Glutamatergic neuron (in vitro differentiated cells): ENCODE results near the gene HCN2. TPM values are rescaled to one million over a fixed set of nuclear protein-coding genes. Genes with fewer than 3 reads are reported as not detected.
"Not testable (repeated sequence)": the region's sequence is repeated elsewhere in the genome, so short reads cannot be mapped to it uniquely, and the experiment has no call there.

Source experiments
- DNase-seq: peaks from one replicate; pipeline ENCODE4 v3.0.0; 2022
- H3K27ac Mint-ChIP-seq: one replicate; pipeline ENCODE4 v1.8.0; 2020; ENCODE audit warnings: mild to moderate bottlenecking, mixed read lengths, inconsistent platforms; ENCODE audit not compliant: unreplicated experiment
- H3K27me3 Mint-ChIP-seq: one replicate; pipeline ENCODE4 v1.8.0; 2020; ENCODE audit warnings: mild to moderate bottlenecking, moderate library complexity, mixed read lengths, inconsistent platforms; ENCODE audit not compliant: unreplicated experiment
- H3K36me3 Mint-ChIP-seq: one replicate; pipeline ENCODE4 v1.8.0; 2020; ENCODE audit warnings: mild to moderate bottlenecking, mixed read lengths, inconsistent platforms; ENCODE audit not compliant: unreplicated experiment
- H3K4me1 Mint-ChIP-seq: one replicate; pipeline ENCODE4 v1.8.0; 2020; ENCODE audit warnings: mild to moderate bottlenecking, low read depth, mixed read lengths, inconsistent platforms; ENCODE audit not compliant: unreplicated experiment
- H3K4me3 Mint-ChIP-seq: one replicate; pipeline ENCODE4 v1.8.0; 2020; ENCODE audit warnings: mild to moderate bottlenecking, mixed read lengths, inconsistent platforms; ENCODE audit not compliant: unreplicated experiment
- H3K9me3 Mint-ChIP-seq: one replicate; pipeline ENCODE4 v1.8.0; 2020; ENCODE audit warnings: mild to moderate bottlenecking, moderate library complexity, mixed read lengths, inconsistent platforms; ENCODE audit not compliant: unreplicated experiment
- total RNA-seq: library from RNA; stranded (reverse); fragmentation: NEBNext Ultra II Directional; extraction: Animal tissue kit (Norgen Biotek cat#: 25700); gene quantifications from one replicate; pipeline ENCODE4 v1.2.1, GENCODE V29; 2021; ENCODE audit not compliant: unreplicated experiment
- TF ChIP-seq, protein P1 (sequence below): fragments of 200-600 bp; sonication (generic); IDR thresholded peaks from one replicate; pipeline ENCODE4 v1.5.0; 2021; ENCODE audit not compliant: partially characterized antibody, unreplicated experiment

The HCN2 gene
- total RNA-seq, 1 donor from 2014 or later = 33.2 TPM

- TF ChIP-seq, protein P1, sequence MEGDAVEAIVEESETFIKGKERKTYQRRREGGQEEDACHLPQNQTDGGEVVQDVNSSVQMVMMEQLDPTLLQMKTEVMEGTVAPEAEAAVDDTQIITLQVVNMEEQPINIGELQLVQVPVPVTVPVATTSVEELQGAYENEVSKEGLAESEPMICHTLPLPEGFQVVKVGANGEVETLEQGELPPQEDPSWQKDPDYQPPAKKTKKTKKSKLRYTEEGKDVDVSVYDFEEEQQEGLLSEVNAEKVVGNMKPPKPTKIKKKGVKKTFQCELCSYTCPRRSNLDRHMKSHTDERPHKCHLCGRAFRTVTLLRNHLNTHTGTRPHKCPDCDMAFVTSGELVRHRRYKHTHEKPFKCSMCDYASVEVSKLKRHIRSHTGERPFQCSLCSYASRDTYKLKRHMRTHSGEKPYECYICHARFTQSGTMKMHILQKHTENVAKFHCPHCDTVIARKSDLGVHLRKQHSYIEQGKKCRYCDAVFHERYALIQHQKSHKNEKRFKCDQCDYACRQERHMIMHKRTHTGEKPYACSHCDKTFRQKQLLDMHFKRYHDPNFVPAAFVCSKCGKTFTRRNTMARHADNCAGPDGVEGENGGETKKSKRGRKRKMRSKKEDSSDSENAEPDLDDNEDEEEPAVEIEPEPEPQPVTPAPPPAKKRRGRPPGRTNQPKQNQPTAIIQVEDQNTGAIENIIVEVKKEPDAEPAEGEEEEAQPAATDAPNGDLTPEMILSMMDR = no peak
- H3K36me3 Mint-ChIP-seq = no peaks in the 10 kb centered on the region
Measured at GRCh38 chr19:618674-619285, 29.1 kb downstream of the HCN2 start.

GRCh38 chr19:619286-620002, 29.8 kb downstream of the HCN2 start:
- TF ChIP-seq, protein P1 = no peak
- no peak for DNase-seq
- Mint-ChIP-seq H3K4me1 (no peaks in the 10 kb centered on the region), H3K9me3 (peaks cover 8% of the 10 kb centered on the region), H3K27me3 (peaks cover 14% of the 10 kb centered on the region), H3K27ac (no peak overlapping the region), H3K4me3 (no peak overlapping the region), H3K36me3 (no peaks in the 10 kb centered on the region)

More at GRCh38 chr19:618674-619285, 29.1 kb downstream of the HCN2 start:
- Mint-ChIP-seq H3K27me3 (peaks cover 8% of the 10 kb centered on the region), H3K9me3 (peaks cover 9% of the 10 kb centered on the region), H3K27ac (no peak overlapping the region), H3K4me3 (no peak overlapping the region), H3K4me1 (no peaks in the 10 kb centered on the region)
- no peak for DNase-seq

DNA sequence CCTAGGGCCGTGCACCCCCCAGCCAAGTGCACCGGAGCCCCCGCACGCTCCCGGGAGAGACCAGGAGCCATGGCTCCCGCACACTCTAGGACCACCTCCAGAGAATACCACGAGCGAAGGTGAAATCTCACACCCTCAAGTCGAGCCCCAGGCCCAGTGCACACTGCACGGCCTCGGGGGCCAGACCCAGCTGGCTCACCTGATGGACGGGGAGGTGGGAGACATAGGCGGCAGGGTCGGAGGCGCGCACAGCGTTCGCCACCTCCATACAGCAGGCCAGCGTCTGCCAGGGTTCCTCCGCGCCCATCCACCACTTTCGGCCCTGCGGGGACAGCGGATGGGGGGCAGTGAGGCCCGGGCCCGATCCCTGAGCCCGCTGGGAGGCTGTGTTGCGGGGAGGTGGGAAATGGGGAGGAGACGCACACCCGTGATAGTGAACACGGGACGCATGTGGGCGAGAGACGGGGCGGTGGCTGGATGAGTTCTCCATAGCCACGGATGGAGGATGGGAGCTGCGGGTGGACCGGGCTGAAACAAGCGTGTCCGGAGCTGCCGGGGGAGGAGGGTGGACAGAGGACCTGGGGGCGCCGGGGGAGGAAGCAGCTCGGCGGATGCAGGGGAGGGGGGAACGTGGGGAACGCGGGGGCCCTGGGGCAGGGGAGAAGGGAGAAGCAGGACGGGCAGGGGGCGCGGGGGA, 30.6 kb downstream of the HCN2 start:
- H3K4me3 Mint-ChIP-seq = no peak overlapping the region
- H3K4me1 Mint-ChIP-seq = peaks cover under 1% of the 10 kb centered on the region
- peaks cover 4% of the 10 kb centered on the region for H3K9me3 Mint-ChIP-seq
- H3K27me3 Mint-ChIP-seq = peaks cover 14% of the 10 kb centered on the region
- peaks cover 1% of the 10 kb centered on the region for H3K36me3 Mint-ChIP-seq
- DNase-seq = no peak
- no peak overlapping the region for H3K27ac Mint-ChIP-seq
- TF ChIP-seq, protein P1 = no peak

GRCh38 chr19:621191-621590, 31.5 kb downstream of the HCN2 start:
- not testable (repeated sequence) for DNase-seq, H3K4me1 Mint-ChIP-seq, H3K9me3 Mint-ChIP-seq, H3K4me3 Mint-ChIP-seq, H3K27ac Mint-ChIP-seq, H3K36me3 Mint-ChIP-seq
- peaks cover 10% of the 10 kb centered on the region for H3K27me3 Mint-ChIP-seq

DNA sequence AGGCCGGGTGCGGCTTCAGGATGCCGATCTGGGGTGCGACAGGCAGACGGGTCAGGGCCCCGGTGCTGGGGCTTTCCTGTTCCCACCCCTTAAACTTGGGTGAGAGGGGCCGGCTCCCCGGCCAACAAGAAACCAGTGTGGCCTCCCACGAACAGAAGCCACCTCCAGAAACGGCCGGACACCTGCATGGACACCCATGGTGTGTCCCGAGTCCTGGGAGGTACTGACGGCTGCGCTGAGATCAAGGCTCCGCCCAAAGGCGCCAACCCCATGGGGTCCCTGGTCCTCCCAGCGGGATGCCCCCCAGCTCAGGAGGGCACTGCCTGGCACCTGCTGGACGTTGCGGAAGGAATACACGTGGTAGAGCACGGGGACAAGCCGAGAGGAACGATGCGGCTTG, 32.1 kb downstream of the HCN2 start:
- H3K27ac Mint-ChIP-seq = no peak overlapping the region
- TF ChIP-seq, protein P1 = no peak
- H3K9me3 Mint-ChIP-seq = peaks cover 6% of the 10 kb centered on the region
- peaks cover 5% of the 10 kb centered on the region for H3K36me3 Mint-ChIP-seq
- peaks cover 3% of the 10 kb centered on the region for H3K4me1 Mint-ChIP-seq
- no peak overlapping the region for H3K4me3 Mint-ChIP-seq
- H3K27me3 Mint-ChIP-seq = peaks cover 10% of the 10 kb centered on the region
- no peak for DNase-seq
